GM10248 (cell line): ENCODE results near the gene FANCG.

Source experiments
- CTCF ChIA-PET: fragments of 300-600 bp; sonication (Branson Sonifier 250); formaldehyde crosslinking; extraction: SDS; loops from one replicate; lab custom pipeline; 2021; ENCODE audit warnings: antibody characterized with exemption; lab: Yijun Ruan, JAX
- POLR2A ChIA-PET: fragments of 350-650 bp; sonication (Branson Sonifier 250); formaldehyde crosslinking; extraction: SDS; loops from one replicate; lab custom pipeline; 2020; ENCODE audit warnings: antibody characterized with exemption; lab: Yijun Ruan, JAX
- DNase-seq: peaks from one replicate; pipeline ENCODE4 v3.0.0; 2012; ENCODE audit errors: extremely low spot score
- TF ChIP-seq, protein P1 (sequence below): IDR thresholded peaks from 2 replicates; pipeline ENCODE4 v1.5.1; 2012; ENCODE audit warnings: mild to moderate bottlenecking, low read depth; ENCODE audit errors: extremely low read depth, missing control alignments, control extremely low read depth

The FANCG gene

GRCh38 chr9:35091536-35091935 lies 11.8 kb upstream of the FANCG start:
- ChIA-PET POLR2A (interaction anchor here (1.0 kb wide), 1 partner anchor 12 kb away, joined by 5 read pairs; the partner anchor contains the start of gene FANCG), CTCF (interaction anchor here (1.7 to 8.0 kb wide), 3 partner anchors 14 to 193 kb away, joined by 4 to 177 read pairs (median 73); partner anchors contain the start of genes ATOSB, FANCG and VCP)
- TF ChIP-seq, protein P1, sequence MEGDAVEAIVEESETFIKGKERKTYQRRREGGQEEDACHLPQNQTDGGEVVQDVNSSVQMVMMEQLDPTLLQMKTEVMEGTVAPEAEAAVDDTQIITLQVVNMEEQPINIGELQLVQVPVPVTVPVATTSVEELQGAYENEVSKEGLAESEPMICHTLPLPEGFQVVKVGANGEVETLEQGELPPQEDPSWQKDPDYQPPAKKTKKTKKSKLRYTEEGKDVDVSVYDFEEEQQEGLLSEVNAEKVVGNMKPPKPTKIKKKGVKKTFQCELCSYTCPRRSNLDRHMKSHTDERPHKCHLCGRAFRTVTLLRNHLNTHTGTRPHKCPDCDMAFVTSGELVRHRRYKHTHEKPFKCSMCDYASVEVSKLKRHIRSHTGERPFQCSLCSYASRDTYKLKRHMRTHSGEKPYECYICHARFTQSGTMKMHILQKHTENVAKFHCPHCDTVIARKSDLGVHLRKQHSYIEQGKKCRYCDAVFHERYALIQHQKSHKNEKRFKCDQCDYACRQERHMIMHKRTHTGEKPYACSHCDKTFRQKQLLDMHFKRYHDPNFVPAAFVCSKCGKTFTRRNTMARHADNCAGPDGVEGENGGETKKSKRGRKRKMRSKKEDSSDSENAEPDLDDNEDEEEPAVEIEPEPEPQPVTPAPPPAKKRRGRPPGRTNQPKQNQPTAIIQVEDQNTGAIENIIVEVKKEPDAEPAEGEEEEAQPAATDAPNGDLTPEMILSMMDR = no peak
- no peak for DNase-seq

DNA sequence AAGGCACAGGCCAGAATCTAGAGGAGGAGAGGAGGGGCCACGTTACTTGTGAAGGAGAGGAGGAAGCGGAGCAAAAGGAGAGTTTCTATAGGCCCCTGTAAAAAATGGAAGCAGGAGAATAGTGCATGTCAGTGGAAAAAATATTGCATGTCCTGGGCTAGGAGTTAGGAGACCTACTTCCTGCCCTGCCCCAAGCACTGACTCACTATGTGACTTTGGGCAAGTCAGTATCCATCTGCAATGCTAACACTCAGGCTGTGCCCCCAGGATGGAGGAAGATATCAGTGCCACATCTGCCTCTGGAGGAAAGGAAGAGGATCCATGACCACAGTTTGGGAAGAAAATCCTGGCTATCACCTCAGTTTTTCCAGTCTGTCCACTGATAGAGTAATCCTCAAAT lies 9.7 kb upstream of the FANCG start:
- TF ChIP-seq, protein P1 = no peak
- CTCF ChIA-PET = no interaction called here
- DNase-seq = no peak
- POLR2A ChIA-PET = no interaction called here

GRCh38 chr9:35085078-35085477 lies 5.3 kb upstream of the FANCG start:
- POLR2A ChIA-PET = no interaction called here
- no peak for DNase-seq
- CTCF ChIA-PET = interaction anchor here (0.8 kb wide), 1 partner anchor 186 kb away, joined by 3 read pairs; no protein-coding TSS in a partner anchor
- TF ChIP-seq, protein P1 = no peak

- ChIA-PET CTCF (interaction anchor here (1.0 to 13.4 kb wide), 7 partner anchors 8 to 568 kb away, joined by 3 to 177 read pairs (median 7); partner anchors contain the start of genes ATOSB and PIGO), POLR2A (interaction anchor here (1.0 to 1.5 kb wide), 3 partner anchors 11 to 86 kb away, joined by 3 to 4 read pairs (median 4); no protein-coding TSS in a partner anchor)
- no peak for DNase-seq
- TF ChIP-seq, protein P1 = no peak
These were observed 709 bp downstream of the FANCG start for GRCh38 chr9:35079041-35079425.

DNA sequence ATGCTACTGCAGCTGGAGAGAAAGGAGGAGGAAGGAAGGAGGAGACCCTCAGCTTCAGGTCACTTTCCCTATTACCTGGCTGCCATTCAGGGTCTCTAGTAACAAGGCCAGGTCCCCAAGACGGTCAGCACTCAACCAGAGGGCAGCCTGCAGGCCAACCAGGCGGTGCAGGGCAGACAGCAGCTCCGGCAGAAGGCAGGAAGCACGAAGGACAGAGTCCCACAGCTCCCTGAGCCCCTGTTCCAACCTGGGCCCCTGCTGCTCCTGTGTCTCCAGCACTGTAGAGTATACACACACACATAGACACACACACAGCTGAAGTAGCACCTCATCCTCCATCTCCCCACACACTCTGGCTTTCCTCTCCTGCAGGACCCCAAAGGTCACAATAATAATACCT lies 1.7 kb downstream of the FANCG start:
- no peak for DNase-seq
- ChIA-PET CTCF (interaction anchor here (0.6 to 13.4 kb wide), 5 partner anchors 16 to 525 kb away, joined by 3 to 177 read pairs (median 21); partner anchors contain the start of gene PIGO), POLR2A (interaction anchor here (0.5 kb wide), 1 partner anchor 9 kb away, joined by 3 read pairs; no protein-coding TSS in a partner anchor)
- TF ChIP-seq, protein P1 = no peak

GRCh38 chr9:35076848-35077247 lies 2.9 kb downstream of the FANCG start:
- DNase-seq = no peak
- TF ChIP-seq, protein P1 = no peak
- ChIA-PET POLR2A (no interaction called here), CTCF (interaction anchor here (0.8 to 13.4 kb wide), 6 partner anchors 17 to 178 kb away, joined by 3 to 177 read pairs (median 6); partner anchors contain the start of genes DNAJB5, PIGO and STOML2)
